IPS DF 4.7 (cell line): ENCODE results near the gene FERMT2.
"Not testable (repeated sequence)": the region's sequence is repeated elsewhere in the genome, so short reads cannot be mapped to it uniquely, and the experiment has no call there.

ENCODE experiments used
- DNase-seq: peaks from one replicate; pipeline ENCODE4 v3.0.0-alpha.2; 2013; ENCODE audit warnings: low spot score; ENCODE audit errors: extremely low read depth

Gene FERMT2

DNA sequence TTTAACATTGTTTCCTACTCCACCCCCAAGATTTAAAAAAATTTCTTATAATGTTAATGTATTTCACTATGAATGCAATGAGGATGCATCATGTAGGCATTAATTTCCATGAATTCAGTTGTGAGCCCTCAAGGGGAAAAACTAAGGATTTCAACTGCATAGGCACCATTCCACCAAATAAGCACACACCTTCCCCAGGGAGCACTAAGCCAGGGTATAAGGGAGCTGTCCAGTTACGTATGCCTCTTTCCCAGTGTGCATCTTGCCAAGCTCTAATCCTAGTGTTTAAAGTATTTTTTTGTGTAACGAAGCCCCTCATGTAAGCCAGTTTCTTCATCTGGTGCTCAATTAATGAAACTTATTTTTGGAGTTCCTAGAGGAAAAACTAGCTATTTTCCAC lies 6.6 kb downstream of the FERMT2 start:
- no peak for DNase-seq

DNA sequence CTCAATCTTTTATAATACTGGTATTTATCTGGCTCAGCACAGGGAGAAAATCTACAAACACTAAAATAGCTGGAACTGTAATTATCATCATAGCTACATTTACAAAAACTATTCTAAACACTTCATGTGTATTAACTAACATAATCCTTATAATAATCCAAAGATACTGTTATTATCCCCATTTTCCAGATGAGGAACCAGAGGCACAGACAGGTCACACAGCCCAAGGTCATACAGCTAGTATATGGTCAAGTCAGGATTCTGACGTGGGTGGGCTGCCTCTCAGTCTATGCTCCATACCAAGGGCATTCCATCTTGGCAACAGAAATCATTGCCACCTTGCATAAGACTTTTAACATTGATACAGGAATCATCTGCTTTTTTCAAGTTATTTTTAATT lies 11.4 kb downstream of the FERMT2 start:
- no peak for DNase-seq

GRCh38 chr14:52937869-52938268 lies 13.0 kb downstream of the FERMT2 start:
- no peak for DNase-seq

DNA sequence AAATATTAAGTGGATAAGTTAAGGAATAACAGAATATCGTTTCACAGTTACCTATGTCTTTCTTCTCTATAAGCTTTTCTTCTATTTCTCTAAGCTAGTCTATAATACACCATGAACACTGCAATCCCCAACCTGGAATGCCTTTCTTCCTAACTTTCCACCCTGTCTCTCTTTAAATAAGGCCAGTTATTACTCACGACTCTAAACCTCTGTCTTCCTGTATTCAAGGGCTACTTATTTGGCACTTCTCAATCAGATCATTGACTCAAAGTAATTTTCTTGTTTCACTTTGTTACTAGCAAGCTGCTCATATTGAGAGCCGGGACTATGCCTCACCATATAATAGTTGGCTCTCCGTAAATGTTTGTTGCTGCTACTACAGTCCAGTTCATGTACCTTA lies 13.5 kb downstream of the FERMT2 start:
- no peak for DNase-seq

- DNase-seq = no peak
Measured at GRCh38 chr14:52936437-52936836, 14.4 kb downstream of the FERMT2 start.

DNA sequence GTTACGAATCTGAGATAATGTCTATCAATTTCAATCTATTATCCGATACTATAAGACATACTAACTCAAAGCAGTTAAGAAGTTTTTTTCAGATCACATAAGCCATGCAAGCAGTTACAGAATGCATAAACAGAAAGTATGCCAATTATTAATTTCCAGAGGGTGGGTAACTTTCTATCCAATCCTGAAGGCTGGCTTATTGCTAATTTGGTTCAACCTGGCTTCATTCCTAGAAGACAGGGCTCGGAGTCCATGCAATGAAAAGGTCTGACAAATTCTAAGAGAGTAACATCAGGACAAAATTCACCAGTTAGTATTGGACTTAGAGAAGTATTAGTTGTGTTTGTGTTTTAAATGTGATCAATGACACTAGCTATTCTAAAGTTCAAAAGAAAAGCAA lies 15.0 kb downstream of the FERMT2 start:
- no peak for DNase-seq

GRCh38 chr14:52934762-52935161 lies 16.1 kb downstream of the FERMT2 start:
- no peak for DNase-seq

GRCh38 chr14:52929192-52929807 lies 21.6 kb downstream of the FERMT2 start:
- DNase-seq = no peak

- DNase-seq = no peak
Measured at GRCh38 chr14:52926953-52927352, 23.9 kb downstream of the FERMT2 start.

DNA sequence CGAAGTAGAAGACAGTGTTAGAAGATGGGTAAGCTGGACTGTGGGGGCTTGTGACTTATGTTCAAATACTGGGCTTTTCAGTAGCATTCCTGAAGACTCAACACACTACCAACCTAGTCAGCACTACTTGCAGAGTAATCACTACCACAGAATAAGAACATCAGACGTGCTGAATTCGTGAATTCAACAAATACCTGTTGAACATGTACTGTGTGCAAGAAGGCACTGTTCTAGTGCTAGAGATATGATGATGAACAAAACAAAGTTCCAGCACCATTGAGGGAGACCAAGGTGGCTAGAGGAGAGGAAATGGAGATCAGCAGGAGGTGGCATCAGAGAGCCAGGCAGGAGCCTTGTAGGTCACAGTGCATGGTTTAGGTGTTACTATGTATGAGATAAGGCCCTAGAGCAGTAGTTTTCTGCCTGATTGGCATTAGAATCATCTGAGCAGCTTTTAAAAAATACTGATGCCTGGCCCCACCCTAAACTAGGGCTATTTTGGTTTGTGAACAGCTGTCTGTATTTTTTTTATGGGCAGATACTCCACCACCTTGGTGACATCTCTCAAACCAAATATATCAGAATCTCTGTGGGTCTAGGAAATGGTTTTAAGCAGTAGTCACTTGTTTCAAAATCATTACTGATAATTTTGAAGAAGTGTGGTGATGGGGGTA lies 26.8 kb downstream of the FERMT2 start:
- no peak for DNase-seq

- DNase-seq = no peak
Measured at GRCh38 chr14:52922656-52923055, 28.2 kb downstream of the FERMT2 start.

GRCh38 chr14:52922059-52922458 lies 28.8 kb downstream of the FERMT2 start:
- DNase-seq = no peak

- not testable (repeated sequence) for DNase-seq
Measured at GRCh38 chr14:52920411-52920810, 30.4 kb downstream of the FERMT2 start.

DNA sequence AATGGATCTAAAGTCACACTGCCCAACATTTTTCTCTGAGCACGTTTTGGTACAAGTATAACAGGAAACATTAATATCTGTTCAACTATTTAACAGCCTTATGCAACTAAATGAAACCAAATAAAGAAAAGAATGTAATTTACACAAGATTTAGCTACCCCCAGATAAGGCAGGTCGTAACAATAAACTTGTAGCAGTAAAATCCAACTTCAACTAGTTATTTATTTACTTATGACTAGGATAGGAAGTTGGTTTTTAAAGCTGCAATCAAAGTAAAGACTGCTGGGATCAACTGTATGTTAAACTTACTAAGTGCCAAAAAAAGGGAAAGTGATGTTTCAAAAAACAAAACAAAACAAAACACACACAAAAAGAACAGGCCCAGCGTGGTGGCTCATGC lies 30.9 kb downstream of the FERMT2 start:
- no peak for DNase-seq

- DNase-seq = no peak
Measured at GRCh38 chr14:52918486-52918885, 32.4 kb downstream of the FERMT2 start.

GRCh38 chr14:52917735-52918134 lies 33.1 kb downstream of the FERMT2 start:
- DNase-seq = no peak

GRCh38 chr14:52914295-52914694 lies 36.6 kb downstream of the FERMT2 start:
- no peak for DNase-seq

- no peak for DNase-seq
Measured at GRCh38 chr14:52913271-52913670, 37.6 kb downstream of the FERMT2 start.

- DNase-seq = no peak
Measured at GRCh38 chr14:52911904-52912303, 38.9 kb downstream of the FERMT2 start.

- DNase-seq = no peak
Measured at GRCh38 chr14:52910572-52910971, 40.3 kb downstream of the FERMT2 start.

GRCh38 chr14:52907949-52908348 lies 42.9 kb downstream of the FERMT2 start:
- DNase-seq = no peak

- no peak for DNase-seq
Measured at GRCh38 chr14:52906141-52906601, 44.7 kb downstream of the FERMT2 start.

DNA sequence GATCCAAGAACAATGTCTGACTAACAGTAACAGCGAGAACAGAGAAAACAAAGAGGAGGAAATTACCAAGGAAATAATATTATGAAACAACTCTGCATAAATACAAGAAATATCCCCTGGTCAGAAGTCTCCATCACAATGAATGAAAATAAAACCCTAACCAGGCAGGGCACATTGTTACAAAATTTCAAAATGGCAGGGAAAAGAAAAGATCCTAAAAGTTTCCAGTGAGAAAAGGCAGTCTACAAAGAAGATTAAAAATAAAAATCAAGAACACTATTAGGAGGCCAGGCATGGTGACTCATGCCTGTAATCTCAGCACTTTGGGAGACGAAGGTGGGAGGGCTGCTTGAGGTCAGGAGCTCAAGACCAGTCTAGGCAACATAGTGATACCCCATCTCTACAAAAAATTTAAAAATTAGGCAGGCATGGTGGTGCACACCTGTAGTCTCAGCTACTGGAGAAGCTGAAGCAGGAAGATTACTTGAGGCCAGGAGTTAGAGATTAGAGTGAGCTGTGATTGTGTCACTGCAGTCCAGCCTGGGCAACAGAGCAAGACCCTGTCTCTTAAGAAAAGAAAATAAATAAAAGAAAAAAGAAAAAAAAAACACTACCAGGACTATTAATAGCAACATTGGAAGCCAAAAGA lies 47.8 kb downstream of the FERMT2 start:
- no peak for DNase-seq
